GM06990 (cell line): Measurements from ENCODE around the gene HPN.

Experiments used
- DNase-seq: peaks from one replicate; pipeline ENCODE4 v3.0.0-alpha.2; 2011; ENCODE audit not compliant: insufficient read length; ENCODE audit errors: extremely low read depth
- H3K27me3 ChIP-seq: replicated peaks from 2 replicates; pipeline ENCODE4 v1.6.0; 2011; ENCODE audit warnings: low read length; ENCODE audit not compliant: control insufficient read depth, insufficient read depth
- H3K36me3 ChIP-seq: 2 replicates; pipeline ENCODE4 v1.5.1; 2011; ENCODE audit warnings: low read length; ENCODE audit not compliant: control insufficient read depth, insufficient read depth
- H3K4me3 ChIP-seq: replicated peaks from 2 replicates; pipeline ENCODE4 v1.5.1; 2011; ENCODE audit warnings: low read depth, mild to moderate bottlenecking, control low read depth, low read length
- TF ChIP-seq, protein P1 (sequence below): IDR thresholded peaks from 2 replicates; pipeline ENCODE4 v1.5.1; 2011; ENCODE audit warnings: low read length, control low read depth, mild to moderate bottlenecking, inconsistent platforms; ENCODE audit not compliant: insufficient read depth, poor library complexity, severe bottlenecking

Gene HPN

DNA sequence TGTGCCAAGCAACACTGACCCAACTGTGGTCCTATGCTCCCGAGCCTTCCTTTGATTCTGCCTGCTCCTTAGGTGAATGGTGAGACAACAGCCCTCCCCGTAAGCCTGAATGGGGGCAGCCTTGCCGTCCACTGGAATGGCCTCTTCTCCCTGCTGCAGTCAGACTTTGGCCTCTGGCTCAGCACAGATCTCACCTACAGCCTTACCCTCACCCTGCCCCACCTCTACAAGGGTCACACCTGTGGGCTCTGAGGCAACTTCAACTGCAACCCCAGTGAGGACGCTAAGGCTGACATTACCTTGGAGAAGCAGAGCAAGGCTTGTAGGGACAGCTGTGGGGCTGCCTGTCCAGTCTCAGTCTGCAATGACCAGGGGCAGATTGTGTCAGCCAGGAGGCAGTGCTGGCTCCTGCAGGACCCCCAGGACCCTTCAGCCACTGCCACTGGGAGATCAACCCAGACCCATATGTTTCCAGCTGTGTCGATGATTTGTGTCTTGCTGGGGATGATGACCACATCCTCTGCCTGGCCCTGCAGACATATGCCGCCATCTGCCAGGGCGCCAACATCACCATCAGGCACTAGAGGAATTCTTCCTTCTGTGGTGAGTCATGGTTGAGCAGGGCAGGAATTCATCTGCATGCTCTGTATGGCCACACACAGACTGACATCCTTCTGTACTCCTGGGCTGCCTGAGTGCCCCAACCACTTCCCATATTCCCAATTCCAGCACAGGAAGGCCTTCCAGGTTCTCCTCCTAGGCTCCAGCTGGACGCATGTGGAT lies 46.8 kb downstream of the HPN start:
- Histone ChIP-seq H3K4me3 (no peak overlapping the region), H3K36me3 (no peaks in the 10 kb centered on the region), H3K27me3 (no peaks in the 10 kb centered on the region)
- TF ChIP-seq, protein P1, sequence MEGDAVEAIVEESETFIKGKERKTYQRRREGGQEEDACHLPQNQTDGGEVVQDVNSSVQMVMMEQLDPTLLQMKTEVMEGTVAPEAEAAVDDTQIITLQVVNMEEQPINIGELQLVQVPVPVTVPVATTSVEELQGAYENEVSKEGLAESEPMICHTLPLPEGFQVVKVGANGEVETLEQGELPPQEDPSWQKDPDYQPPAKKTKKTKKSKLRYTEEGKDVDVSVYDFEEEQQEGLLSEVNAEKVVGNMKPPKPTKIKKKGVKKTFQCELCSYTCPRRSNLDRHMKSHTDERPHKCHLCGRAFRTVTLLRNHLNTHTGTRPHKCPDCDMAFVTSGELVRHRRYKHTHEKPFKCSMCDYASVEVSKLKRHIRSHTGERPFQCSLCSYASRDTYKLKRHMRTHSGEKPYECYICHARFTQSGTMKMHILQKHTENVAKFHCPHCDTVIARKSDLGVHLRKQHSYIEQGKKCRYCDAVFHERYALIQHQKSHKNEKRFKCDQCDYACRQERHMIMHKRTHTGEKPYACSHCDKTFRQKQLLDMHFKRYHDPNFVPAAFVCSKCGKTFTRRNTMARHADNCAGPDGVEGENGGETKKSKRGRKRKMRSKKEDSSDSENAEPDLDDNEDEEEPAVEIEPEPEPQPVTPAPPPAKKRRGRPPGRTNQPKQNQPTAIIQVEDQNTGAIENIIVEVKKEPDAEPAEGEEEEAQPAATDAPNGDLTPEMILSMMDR: no peak
- DNase-seq: no peak

DNA sequence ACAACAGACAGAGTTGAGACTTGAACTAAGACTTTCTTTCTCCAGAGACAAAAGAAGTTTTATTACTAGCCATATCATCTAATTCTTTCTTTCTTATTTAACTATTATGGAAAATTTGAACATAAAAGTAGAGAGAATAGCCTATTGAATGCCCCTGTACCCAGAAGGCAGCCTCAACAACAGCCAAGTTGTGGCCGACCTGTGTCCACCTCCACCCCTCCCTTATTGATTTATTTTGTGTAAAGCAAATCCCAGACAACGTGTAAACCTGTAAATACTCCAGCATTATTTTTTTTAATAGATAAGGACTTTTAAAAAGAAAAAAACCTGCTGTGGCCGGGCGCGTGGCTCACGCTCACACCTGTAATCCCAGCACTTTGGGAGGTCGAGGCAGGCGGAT lies 48.0 kb downstream of the HPN start:
- Histone ChIP-seq H3K36me3 (no peaks in the 10 kb centered on the region), H3K4me3 (no peak overlapping the region), H3K27me3 (no peaks in the 10 kb centered on the region)
- no peak for DNase-seq
- TF ChIP-seq, protein P1: no peak

DNA sequence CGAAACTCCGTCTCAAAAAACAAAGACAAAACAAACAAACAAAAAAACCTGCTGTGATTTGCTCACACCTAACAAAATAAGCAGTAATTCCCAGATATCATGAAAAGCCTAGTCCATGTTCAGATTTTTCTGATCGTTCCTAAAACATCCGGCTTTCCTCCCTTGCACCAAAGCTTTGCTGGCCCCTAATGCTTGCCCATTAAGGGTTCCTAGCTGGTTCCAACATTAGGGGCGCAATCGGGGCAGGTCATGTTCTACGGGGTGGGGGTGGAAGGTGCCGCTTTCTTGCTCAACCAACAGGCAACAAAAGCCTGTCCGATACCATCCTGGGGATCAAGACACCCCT lies 48.6 kb downstream of the HPN start:
- Histone ChIP-seq H3K4me3 (no peak overlapping the region), H3K36me3 (no peaks in the 10 kb centered on the region), H3K27me3 (no peaks in the 10 kb centered on the region)
- DNase-seq: no peak
- TF ChIP-seq, protein P1: no peak

DNA sequence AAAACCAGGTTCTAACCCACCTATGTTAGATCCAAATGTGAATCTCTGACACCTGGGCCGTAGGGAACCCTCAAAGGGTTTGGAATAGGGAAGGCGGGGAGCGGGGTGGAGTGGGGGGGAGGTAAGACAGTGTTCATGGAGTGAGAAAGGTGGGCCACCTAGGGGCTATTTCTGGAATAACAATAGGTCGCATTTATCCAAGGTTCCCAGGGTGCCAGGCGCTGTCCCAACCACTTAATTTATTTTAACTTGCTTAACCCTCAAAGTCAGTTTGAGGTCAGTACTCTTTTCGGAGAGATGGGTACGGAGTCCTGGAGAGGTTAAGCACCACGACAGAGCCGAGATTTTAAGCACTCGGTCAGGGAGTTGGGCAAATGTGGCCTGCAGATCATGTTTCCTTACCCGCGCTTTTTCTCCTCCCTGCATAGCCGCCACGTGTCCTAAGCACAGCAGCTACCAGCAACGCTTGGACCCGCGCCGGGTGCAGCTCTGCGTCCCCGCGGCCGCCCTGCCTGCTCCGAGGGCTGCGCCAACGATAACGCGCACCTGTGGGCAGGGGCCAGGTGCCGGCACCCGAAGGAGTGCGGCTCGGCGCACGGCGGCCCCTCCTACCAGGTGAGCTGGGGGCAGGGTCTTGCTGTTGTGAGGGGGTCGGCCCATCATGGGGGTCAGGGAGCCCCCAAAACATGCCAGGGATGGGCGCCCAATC lies 49.1 kb downstream of the HPN start:
- DNase-seq: no peak
- no peaks in the 10 kb centered on the region for H3K27me3 ChIP-seq
- H3K36me3 ChIP-seq: no peaks in the 10 kb centered on the region
- no peak overlapping the region for H3K4me3 ChIP-seq
- TF ChIP-seq, protein P1: peak; percentile 66

DNA sequence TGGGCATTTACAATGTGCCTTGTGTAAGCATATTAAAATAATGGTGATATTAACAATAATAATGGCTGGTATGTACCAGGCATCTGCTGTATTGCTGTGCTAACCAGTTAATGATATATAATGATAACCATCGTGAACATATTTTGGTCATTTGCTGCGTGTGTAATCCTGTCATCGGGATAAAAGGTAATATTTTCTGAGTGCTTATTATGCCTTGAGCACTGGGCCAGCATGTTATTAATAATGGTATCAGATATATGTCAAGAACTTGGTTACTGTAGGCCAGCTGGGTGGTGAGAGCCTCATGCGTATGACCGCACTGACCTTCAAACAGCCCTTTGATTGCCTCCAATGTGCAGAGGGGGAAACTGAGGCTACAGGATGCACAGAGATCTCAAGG lies 51.9 kb downstream of the HPN start:
- TF ChIP-seq, protein P1: no peak
- H3K36me3 ChIP-seq: no peaks in the 10 kb centered on the region
- H3K4me3 ChIP-seq: no peak overlapping the region
- H3K27me3 ChIP-seq: no peaks in the 10 kb centered on the region
- DNase-seq: no peak
